ENCODE measurements around the gene MRPL48. TPM values are rescaled to one million over a fixed set of nuclear protein-coding genes. Genes with fewer than 3 reads are reported as not detected.

MRPL48 gene
- polyA plus RNA-seq, 1 of the 3 experiments (the other 2 are of a cell fraction), result 29.2 TPM

DNA sequence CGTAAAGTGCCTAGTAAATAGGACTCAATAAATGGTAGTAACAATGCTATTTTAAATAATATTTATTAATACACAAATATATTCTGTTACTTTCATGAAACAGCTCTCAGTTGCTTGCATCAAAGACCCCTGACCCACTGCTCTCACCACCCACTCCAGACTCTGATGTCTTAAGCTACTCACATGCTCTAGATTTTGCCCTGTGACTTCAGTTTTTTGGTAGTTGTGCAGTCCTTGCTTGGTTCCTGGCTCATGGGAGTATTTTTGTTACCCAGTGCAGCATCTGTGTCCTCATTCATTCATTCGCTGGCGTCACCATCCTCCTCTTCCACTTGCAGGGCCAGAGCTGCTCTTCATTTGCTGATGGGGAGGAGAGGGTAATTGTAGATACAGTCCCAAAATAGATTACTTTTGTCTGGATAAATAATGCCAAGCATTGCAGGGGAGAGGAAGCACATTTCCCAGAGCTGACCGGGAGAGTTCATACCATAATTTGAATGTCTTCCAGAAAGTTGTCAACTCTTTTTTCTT is 12.7 kb downstream of the MRPL48 start:
- H3K4me1 ChIP-seq (ENCODE audit: control insufficient read depth in 1 of 2, insufficient read depth in 2 of 2, low read depth in 1 of 2, low read length in 1 of 2), result no peaks in the 10 kb centered on the region
- ChIA-PET CTCF (no interaction called here), POLR2A (no interaction called here)
- H3K79me2 ChIP-seq (ENCODE audit: insufficient read depth), result no peaks in the 10 kb centered on the region; the same call in 1 of the 2 replicates
- H3K27ac ChIP-seq (ENCODE audit: low read depth in 2 of 2, low read length in 1 of 2), result no peak overlapping the region
- no peak overlapping the region for H3K9ac ChIP-seq
- DNase-seq, result no peak
- H3K4me2 ChIP-seq, result no peak overlapping the region
- H3F3A ChIP-seq (replicated peaks; ENCODE audit: insufficient read depth), result no peaks in the 10 kb centered on the region
- no peaks in the 10 kb centered on the region for H3K36me3 ChIP-seq (replicated peaks in 1 of 2; ENCODE audit: control insufficient read depth in 1 of 2, insufficient read depth in 2 of 2, low read length in 1 of 2)
- 95% methylated on average over 4 of the region's 4 CpGs for WGBS (ENCODE audit: low lambda C conversion rate)
- no peaks in the 10 kb centered on the region for H3K27me3 ChIP-seq (ENCODE audit: insufficient read depth)
- H3K9me2 ChIP-seq, result no peaks in the 10 kb centered on the region
- H3K9me3 ChIP-seq, result no peaks in the 10 kb centered on the region
- TF ChIP-seq RCOR1 (IDR thresholded peaks at IDR 0.05; ENCODE audit: low read length), result no peak
- no peak for TF ChIP-seq MXI1 (IDR thresholded peaks at IDR 0.05; ENCODE audit: low read depth, low read length)
- no peak for TF ChIP-seq SIN3A (IDR thresholded peaks at IDR 0.05; ENCODE audit: borderline replicate concordance, low read depth, low read length)
- TF ChIP-seq, protein P1, sequence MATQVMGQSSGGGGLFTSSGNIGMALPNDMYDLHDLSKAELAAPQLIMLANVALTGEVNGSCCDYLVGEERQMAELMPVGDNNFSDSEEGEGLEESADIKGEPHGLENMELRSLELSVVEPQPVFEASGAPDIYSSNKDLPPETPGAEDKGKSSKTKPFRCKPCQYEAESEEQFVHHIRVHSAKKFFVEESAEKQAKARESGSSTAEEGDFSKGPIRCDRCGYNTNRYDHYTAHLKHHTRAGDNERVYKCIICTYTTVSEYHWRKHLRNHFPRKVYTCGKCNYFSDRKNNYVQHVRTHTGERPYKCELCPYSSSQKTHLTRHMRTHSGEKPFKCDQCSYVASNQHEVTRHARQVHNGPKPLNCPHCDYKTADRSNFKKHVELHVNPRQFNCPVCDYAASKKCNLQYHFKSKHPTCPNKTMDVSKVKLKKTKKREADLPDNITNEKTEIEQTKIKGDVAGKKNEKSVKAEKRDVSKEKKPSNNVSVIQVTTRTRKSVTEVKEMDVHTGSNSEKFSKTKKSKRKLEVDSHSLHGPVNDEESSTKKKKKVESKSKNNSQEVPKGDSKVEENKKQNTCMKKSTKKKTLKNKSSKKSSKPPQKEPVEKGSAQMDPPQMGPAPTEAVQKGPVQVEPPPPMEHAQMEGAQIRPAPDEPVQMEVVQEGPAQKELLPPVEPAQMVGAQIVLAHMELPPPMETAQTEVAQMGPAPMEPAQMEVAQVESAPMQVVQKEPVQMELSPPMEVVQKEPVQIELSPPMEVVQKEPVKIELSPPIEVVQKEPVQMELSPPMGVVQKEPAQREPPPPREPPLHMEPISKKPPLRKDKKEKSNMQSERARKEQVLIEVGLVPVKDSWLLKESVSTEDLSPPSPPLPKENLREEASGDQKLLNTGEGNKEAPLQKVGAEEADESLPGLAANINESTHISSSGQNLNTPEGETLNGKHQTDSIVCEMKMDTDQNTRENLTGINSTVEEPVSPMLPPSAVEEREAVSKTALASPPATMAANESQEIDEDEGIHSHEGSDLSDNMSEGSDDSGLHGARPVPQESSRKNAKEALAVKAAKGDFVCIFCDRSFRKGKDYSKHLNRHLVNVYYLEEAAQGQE (IDR thresholded peaks at IDR 0.05; ENCODE audit: low read depth, low read length), result no peak
- TF ChIP-seq GABPA (IDR thresholded peaks at IDR 0.05; ENCODE audit: low read depth), result no peak
- TF ChIP-seq GATA2 (CRISPR knock-in tag; IDR thresholded peaks at IDR 0.05), result no peak
- TF ChIP-seq, protein P2, sequence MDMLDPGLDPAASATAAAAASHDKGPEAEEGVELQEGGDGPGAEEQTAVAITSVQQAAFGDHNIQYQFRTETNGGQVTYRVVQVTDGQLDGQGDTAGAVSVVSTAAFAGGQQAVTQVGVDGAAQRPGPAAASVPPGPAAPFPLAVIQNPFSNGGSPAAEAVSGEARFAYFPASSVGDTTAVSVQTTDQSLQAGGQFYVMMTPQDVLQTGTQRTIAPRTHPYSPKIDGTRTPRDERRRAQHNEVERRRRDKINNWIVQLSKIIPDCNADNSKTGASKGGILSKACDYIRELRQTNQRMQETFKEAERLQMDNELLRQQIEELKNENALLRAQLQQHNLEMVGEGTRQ (IDR thresholded peaks at IDR 0.05; ENCODE audit: borderline replicate concordance, low read depth, low read length), result no peak
- no peak overlapping the region for H2AFZ ChIP-seq (ENCODE audit: low read depth)
- H4K20me1 ChIP-seq (ENCODE audit: insufficient read depth), result no peaks in the 10 kb centered on the region
- no peak overlapping the region for H3K4me3 ChIP-seq (ENCODE audit: low read depth in 2 of 2, low read length in 1 of 2)

DNA sequence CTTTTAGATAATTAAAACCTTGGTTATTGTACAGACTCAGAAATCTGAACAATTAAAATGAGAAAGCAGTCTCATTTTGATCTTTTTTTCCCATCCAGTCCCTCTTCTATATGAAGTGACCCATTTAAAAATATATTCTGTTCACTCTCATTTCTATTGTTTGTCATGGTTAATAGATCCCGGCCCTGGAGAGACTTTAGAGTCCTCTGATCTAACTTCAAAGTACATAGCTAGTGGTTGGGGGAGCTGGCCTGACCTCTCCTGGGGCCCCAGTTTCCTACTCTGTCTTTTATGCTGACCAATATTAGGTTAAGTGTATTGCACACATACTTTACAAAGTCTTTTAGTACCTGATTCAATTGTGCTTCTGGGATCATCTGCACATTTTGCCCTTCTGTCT is 13.5 kb downstream of the MRPL48 start:
- TF ChIP-seq CHD2 (IDR thresholded peaks at IDR 0.05; ENCODE audit: low read length, partially characterized antibody) (no peak), MEF2A (IDR thresholded peaks at IDR 0.05; ENCODE audit: borderline replicate concordance, low read depth) (no peak), SMC3 (IDR thresholded peaks at IDR 0.05; ENCODE audit: low read depth, low read length) (no peak), NFIC (IDR thresholded peaks at IDR 0.05; ENCODE audit: borderline replicate concordance) (no peak), EZH2phosphoT487 (IDR thresholded peaks at IDR 0.05; ENCODE audit: borderline replicate concordance, low read depth) (no peak), TEAD4 (IDR thresholded peaks at IDR 0.05; ENCODE audit: borderline replicate concordance, insufficient read depth) (no peak), TAF1 (IDR thresholded peaks at IDR 0.05; ENCODE audit: borderline replicate concordance, low read depth, low read length) (no peak), TCF12 (IDR thresholded peaks at IDR 0.05) (no peak), JUND (IDR thresholded peaks at IDR 0.05) (no peak), POLR2AphosphoS5 (IDR thresholded peaks at IDR 0.05; ENCODE audit: low read depth, low read length) (no peak), FOSL2 (IDR thresholded peaks at IDR 0.05; ENCODE audit: borderline replicate concordance, low read depth) (no peak), FOXM1 (IDR thresholded peaks at IDR 0.05; ENCODE audit: low read depth) (no peak), YY1 (IDR thresholded peaks at IDR 0.05; ENCODE audit: low read depth) (no peak)
- TF ChIP-seq, protein P3, sequence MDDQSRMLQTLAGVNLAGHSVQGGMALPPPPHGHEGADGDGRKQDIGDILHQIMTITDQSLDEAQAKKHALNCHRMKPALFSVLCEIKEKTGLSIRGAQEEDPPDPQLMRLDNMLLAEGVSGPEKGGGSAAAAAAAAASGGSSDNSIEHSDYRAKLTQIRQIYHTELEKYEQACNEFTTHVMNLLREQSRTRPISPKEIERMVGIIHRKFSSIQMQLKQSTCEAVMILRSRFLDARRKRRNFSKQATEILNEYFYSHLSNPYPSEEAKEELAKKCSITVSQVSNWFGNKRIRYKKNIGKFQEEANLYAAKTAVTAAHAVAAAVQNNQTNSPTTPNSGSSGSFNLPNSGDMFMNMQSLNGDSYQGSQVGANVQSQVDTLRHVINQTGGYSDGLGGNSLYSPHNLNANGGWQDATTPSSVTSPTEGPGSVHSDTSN (IDR thresholded peaks at IDR 0.05), result no peak
- TF ChIP-seq, protein P4, sequence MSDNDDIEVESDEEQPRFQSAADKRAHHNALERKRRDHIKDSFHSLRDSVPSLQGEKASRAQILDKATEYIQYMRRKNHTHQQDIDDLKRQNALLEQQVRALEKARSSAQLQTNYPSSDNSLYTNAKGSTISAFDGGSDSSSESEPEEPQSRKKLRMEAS (IDR thresholded peaks at IDR 0.05; ENCODE audit: low read depth), result no peak
- TF ChIP-seq, protein P5, sequence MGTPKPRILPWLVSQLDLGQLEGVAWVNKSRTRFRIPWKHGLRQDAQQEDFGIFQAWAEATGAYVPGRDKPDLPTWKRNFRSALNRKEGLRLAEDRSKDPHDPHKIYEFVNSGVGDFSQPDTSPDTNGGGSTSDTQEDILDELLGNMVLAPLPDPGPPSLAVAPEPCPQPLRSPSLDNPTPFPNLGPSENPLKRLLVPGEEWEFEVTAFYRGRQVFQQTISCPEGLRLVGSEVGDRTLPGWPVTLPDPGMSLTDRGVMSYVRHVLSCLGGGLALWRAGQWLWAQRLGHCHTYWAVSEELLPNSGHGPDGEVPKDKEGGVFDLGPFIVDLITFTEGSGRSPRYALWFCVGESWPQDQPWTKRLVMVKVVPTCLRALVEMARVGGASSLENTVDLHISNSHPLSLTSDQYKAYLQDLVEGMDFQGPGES (IDR thresholded peaks at IDR 0.05; ENCODE audit: low read depth, low read length), result no peak
- Histone ChIP-seq H3K4me1 (ENCODE audit: control insufficient read depth in 1 of 2, insufficient read depth in 2 of 2, low read depth in 1 of 2, low read length in 1 of 2) (no peaks in the 10 kb centered on the region), H4K20me1 (ENCODE audit: insufficient read depth) (no peaks in the 10 kb centered on the region), H3K27me3 (ENCODE audit: insufficient read depth) (no peaks in the 10 kb centered on the region), H3K9me2 (no peaks in the 10 kb centered on the region), H3K36me3 (replicated peaks in 1 of 2; ENCODE audit: control insufficient read depth in 1 of 2, insufficient read depth in 2 of 2, low read length in 1 of 2) (no peaks in the 10 kb centered on the region), H3K4me3 (ENCODE audit: low read depth in 2 of 2, low read length in 1 of 2) (no peak overlapping the region), H3K79me2 (ENCODE audit: insufficient read depth) (no peaks in the 10 kb centered on the region; the same call in 1 of the 2 replicates), H3K9ac (no peak overlapping the region), H3F3A (replicated peaks; ENCODE audit: insufficient read depth) (no peaks in the 10 kb centered on the region), H3K4me2 (no peak overlapping the region), H3K27ac (ENCODE audit: low read depth in 2 of 2, low read length in 1 of 2) (no peak overlapping the region), H2AFZ (ENCODE audit: low read depth) (no peak overlapping the region), H3K9me3 (no peaks in the 10 kb centered on the region)
- ChIA-PET POLR2A (interaction anchor here (1.5 kb wide), 1 partner anchor 13 kb away, joined by 6 read pairs; no protein-coding TSS in a partner anchor), CTCF (no interaction called here)
- WGBS (ENCODE audit: low lambda C conversion rate), result 94% methylated on average over 1 of the region's 1 CpG
- DNase-seq, result no peak
